Heart right ventricle (tissue), 16 donors: ENCODE data around the gene PAH. TPM values are rescaled to one million over a fixed set of nuclear protein-coding genes. Genes with fewer than 3 reads are reported as not detected.

ENCODE experiments used
- ATAC-seq, 8 donors: fragments of 200-7000 bp; cut with Tn5 transposase; one replicate each; pipeline ENCODE4 v1.9.1; 2020; ENCODE audit warnings: mild to moderate bottlenecking in 8 of 8, moderate library complexity in 8 of 8, moderate number of reproducible peaks in 1 of 8
- DNase-seq, 2 donors: peaks; one replicate each; pipeline ENCODE4 v3.0.0-alpha.2; 2020
- H3K27ac ChIP-seq, 10 donors: fragments of 200-600 bp; sonication (generic) in 2 of 10; one replicate each; pipeline versions ENCODE4 v1.5.0 to v1.8.0; 2020 to 2022; ENCODE audit warnings: mild to moderate bottlenecking in 3 of 10
- H3K27me3 ChIP-seq, 7 donors: fragments of 200-600 bp; one replicate each; pipeline ENCODE4 v1.8.0; 2021 to 2022; ENCODE audit warnings: mild to moderate bottlenecking in 2 of 7
- H3K36me3 ChIP-seq, 9 donors: fragments of 200-600 bp; sonication (generic) in 1 of 9; one replicate each; pipeline versions ENCODE4 v1.5.0 to v1.8.0; 2020 to 2022; ENCODE audit warnings: mild to moderate bottlenecking in 2 of 9
- H3K4me1 ChIP-seq, 9 donors: fragments of 200-600 bp; sonication (generic) in 1 of 9; one replicate each; pipeline versions ENCODE4 v1.5.0 to v1.8.0; 2020 to 2022; ENCODE audit warnings: mild to moderate bottlenecking in 4 of 9
- H3K4me3 ChIP-seq, 10 donors: fragments of 200-600 bp; sonication (generic) in 2 of 10; one replicate each; pipeline versions ENCODE4 v1.5.0 to v1.8.0; 2020 to 2022; ENCODE audit warnings: mild to moderate bottlenecking in 7 of 10, moderate library complexity in 2 of 10
- H3K9me3 ChIP-seq, 11 donors: fragments of 200-600 bp in 10 of 11; sonication (generic) in 2 of 11; one replicate each; pipeline versions ENCODE4 v1.5.0 to v1.8.0; 2013 to 2022; ENCODE audit warnings: mild to moderate bottlenecking in 2 of 11, control low read depth in 1 of 11, moderate library complexity in 1 of 11
- CTCF ChIP-seq, 9 donors: fragments of 200-600 bp; sonication (generic) in 2 of 9; IDR thresholded peaks; one replicate each; pipeline versions ENCODE4 v1.5.0 to v1.8.0; 2021 to 2022; ENCODE audit warnings: antibody characterized with exemption in 9 of 9, mild to moderate bottlenecking in 5 of 9, moderate library complexity in 1 of 9
- WGBS, 2 donors: extraction: QIAGEN DNeasy Blood & Tissue Kit; methylation state at CpG; one replicate each; pipeline ENCODE4 v1.1.7; 2013; ENCODE audit warnings: inconsistent platforms in 1 of 2; 5-methylcytosine and 5-hydroxymethylcytosine counted together
- intact Hi-C, 10 donors: fragments of 100-400 bp; cut with DNase I; formaldehyde crosslinking; loops; one replicate each; pipeline versions ENCODE4 v1.11.1 to v1.14.2; 2022
- polyA plus RNA-seq, 2 donors: library from polyadenylated mRNA; stranded (reverse); fragments of 200-250 nt; gene quantifications; one replicate each; pipeline ENCODE4 v1.2.3, GENCODE V29; 2013
- total RNA-seq, 10 donors: library from RNA; stranded (reverse); fragmentation: NEBNext Ultra II Directional in 3 of 10; extraction: Animal tissue kit (Norgen Biotek cat#: 25700) in 3 of 10; gene quantifications; one replicate each; pipeline versions ENCODE4 v1.2.1 to v1.2.4, GENCODE V29; 2021 to 2023
- donor health status: Arrhythmogenic right ventricular cardiomyopathy.
- donor health status: ischemic (EF 13 %, LVEDD 7.1; RV severe dilation, severe dysfunction).
- donor health status: healthy with polysubstance abuse.
- donor health status: DM: no; HTN: yes; CAD: no.
- donor health status: DM: no; HTN: no; CAD: no.
- donor health status: ischemic (EF 25% LVEDD 6.9; RV normal size, moderate dysfunction).
- donor health status: ischemic (EF 25% LVEDD 5.7; RV mildly dilated, moderate dysfunction).
- donor health status: healthy.
- donor health status: DM: yes; HTN: yes; CAD: no.
- donor health status: Ischemic cardiomyopathy.
- donor health status: ischemic (EF 35%, LVEDD 5.7; RV mildly dilated, moderate dysfunction).
- donor health status: nonischemic (EF 11% LVEDD 7.7; RV severe dilation, severe dysfunction).
- donor health status: DM: yes; HTN: yes; CAD: no.
- donor health status: PGD.
- donor health status: ischemic (EF 29% LVEDD 5.4; RV normal size, mild dysfunction).
- donor health status: nonischemic (EF 23%, LVEDD 6.1; RV moderate dilation, normal function).

The PAH gene
- total and polyA plus RNA-seq, 12 donors: not detected

GRCh38 chr12:102953221-102953620, 36.2 kb upstream of the PAH start:
- DNase-seq: no peak
- Histone ChIP-seq H3K27ac (no peak overlapping the region), H3K4me1 (peaks cover under 1 to 14% (median 6%) of the 10 kb centered on the region in 9 donors), H3K27me3 (peaks cover 12 to 100% (median 95%) of the 10 kb centered on the region in 7 donors), H3K4me3 (no peak overlapping the region), H3K36me3 (no peaks in the 10 kb centered on the region), H3K9me3 (no peaks in the 10 kb centered on the region)
- intact Hi-C loops: no loop called here
- TF ChIP-seq CTCF (IDR thresholded peaks at IDR 0.05): no peak
- no peak for ATAC-seq

GRCh38 chr12:102951841-102952240, 34.8 kb upstream of the PAH start:
- 30 to 33% methylated on average over 9 of the region's 9 CpGs for WGBS, 2 donors
- ATAC-seq (no peak), DNase-seq (no peak)
- Histone ChIP-seq H3K36me3 (no peaks in the 10 kb centered on the region), H3K4me1 (peaks cover 0 to 5% (median 0%) of the 10 kb centered on the region in 9 donors), H3K4me3 (no peak overlapping the region), H3K9me3 (no peaks in the 10 kb centered on the region), H3K27ac (no peak overlapping the region), H3K27me3 (peaks cover 12 to 100% (median 90%) of the 10 kb centered on the region in 7 donors)
- intact Hi-C loops: no loop called here
- TF ChIP-seq CTCF (IDR thresholded peaks at IDR 0.05): no peak

- H3K27ac ChIP-seq: no peak overlapping the region
- peaks cover 0 to 5% (median 0%) of the 10 kb centered on the region in 9 donors for H3K4me1 ChIP-seq
- no peaks in the 10 kb centered on the region for H3K36me3 ChIP-seq
- intact Hi-C loops: no loop called here
- WGBS, 2 donors: 3% methylated on average over 21 of the region's 21 CpGs
- H3K27me3 ChIP-seq: peaks cover 9 to 99% (median 85%) of the 10 kb centered on the region in 7 donors
- DNase-seq: no peak
- no peak overlapping the region for H3K4me3 ChIP-seq
- peaks cover 0 to 4% (median 0%) of the 10 kb centered on the region in 11 donors for H3K9me3 ChIP-seq
- no peak for ATAC-seq
- TF ChIP-seq CTCF (IDR thresholded peaks at IDR 0.05): no peak
Observed at GRCh38 chr12:102950950-102951619, 34.0 kb upstream of the PAH start.

GRCh38 chr12:102950107-102950949, 33.3 kb upstream of the PAH start:
- 1 to 3% methylated on average over 37 of the region's 37 CpGs for WGBS, 2 donors
- intact Hi-C loops: no loop called here
- H3K27me3 ChIP-seq: peaks cover 1 to 91% (median 77%) of the 10 kb centered on the region in 7 donors

More at GRCh38 chr12:102950107-102950949, 33.3 kb upstream of the PAH start:
- no peak for ATAC-seq
- H3K4me3 ChIP-seq: no peak overlapping the region
- TF ChIP-seq CTCF (IDR thresholded peaks at IDR 0.05): no peak
- H3K4me1 ChIP-seq: peaks cover 0 to 5% (median 0%) of the 10 kb centered on the region in 9 donors
- no peak overlapping the region for H3K27ac ChIP-seq
- no peak for DNase-seq
- H3K9me3 ChIP-seq: peaks cover 0 to 9% (median 0%) of the 10 kb centered on the region in 11 donors
- no peaks in the 10 kb centered on the region for H3K36me3 ChIP-seq
